Endothelial cell (in vitro differentiated cells): Measurements from ENCODE around the gene MACROD2. TPM values are rescaled to one million over a fixed set of nuclear protein-coding genes. Genes with fewer than 3 reads are reported as not detected.

Experiments used
- DNase-seq: peaks from one replicate; pipeline ENCODE4 v3.0.0; 2021; ENCODE audit warnings: low spot score
- H3K27ac Mint-ChIP-seq: one replicate; pipeline ENCODE4 v1.8.0; 2021; ENCODE audit warnings: mixed read lengths, inconsistent platforms; ENCODE audit not compliant: unreplicated experiment
- H3K27me3 Mint-ChIP-seq: one replicate; pipeline ENCODE4 v1.8.0; 2021; ENCODE audit warnings: mild to moderate bottlenecking, moderate library complexity, mixed read lengths, inconsistent platforms; ENCODE audit not compliant: unreplicated experiment
- H3K36me3 Mint-ChIP-seq: one replicate; pipeline ENCODE4 v1.8.0; 2021; ENCODE audit warnings: mild to moderate bottlenecking, low read depth, mixed read lengths, inconsistent platforms; ENCODE audit not compliant: unreplicated experiment
- H3K4me1 Mint-ChIP-seq: one replicate; pipeline ENCODE4 v1.8.0; 2021; ENCODE audit warnings: mild to moderate bottlenecking, mixed read lengths, inconsistent platforms; ENCODE audit not compliant: unreplicated experiment
- H3K4me3 Mint-ChIP-seq: one replicate; pipeline ENCODE4 v1.8.0; 2021; ENCODE audit warnings: mild to moderate bottlenecking, mixed read lengths, inconsistent platforms; ENCODE audit not compliant: unreplicated experiment
- H3K9me3 Mint-ChIP-seq: one replicate; pipeline ENCODE4 v1.8.0; 2021; ENCODE audit warnings: mixed read lengths, inconsistent platforms; ENCODE audit not compliant: unreplicated experiment
- total RNA-seq: library from RNA; stranded (reverse); fragmentation: NEBNext Ultra II Directional; extraction: Animal tissue kit (Norgen Biotek cat#: 25700); gene quantifications from one replicate; pipeline ENCODE4 v1.2.1, GENCODE V29; 2021; ENCODE audit not compliant: unreplicated experiment
- TF ChIP-seq, protein P1 (sequence below): fragments of 200-600 bp; sonication (generic); IDR thresholded peaks from one replicate; pipeline ENCODE4 v1.5.0; 2021; ENCODE audit warnings: antibody characterized with exemption; ENCODE audit not compliant: unreplicated experiment

MACROD2 gene
- total RNA-seq, 1 donor from 2014 or later: 6.4 TPM

DNA sequence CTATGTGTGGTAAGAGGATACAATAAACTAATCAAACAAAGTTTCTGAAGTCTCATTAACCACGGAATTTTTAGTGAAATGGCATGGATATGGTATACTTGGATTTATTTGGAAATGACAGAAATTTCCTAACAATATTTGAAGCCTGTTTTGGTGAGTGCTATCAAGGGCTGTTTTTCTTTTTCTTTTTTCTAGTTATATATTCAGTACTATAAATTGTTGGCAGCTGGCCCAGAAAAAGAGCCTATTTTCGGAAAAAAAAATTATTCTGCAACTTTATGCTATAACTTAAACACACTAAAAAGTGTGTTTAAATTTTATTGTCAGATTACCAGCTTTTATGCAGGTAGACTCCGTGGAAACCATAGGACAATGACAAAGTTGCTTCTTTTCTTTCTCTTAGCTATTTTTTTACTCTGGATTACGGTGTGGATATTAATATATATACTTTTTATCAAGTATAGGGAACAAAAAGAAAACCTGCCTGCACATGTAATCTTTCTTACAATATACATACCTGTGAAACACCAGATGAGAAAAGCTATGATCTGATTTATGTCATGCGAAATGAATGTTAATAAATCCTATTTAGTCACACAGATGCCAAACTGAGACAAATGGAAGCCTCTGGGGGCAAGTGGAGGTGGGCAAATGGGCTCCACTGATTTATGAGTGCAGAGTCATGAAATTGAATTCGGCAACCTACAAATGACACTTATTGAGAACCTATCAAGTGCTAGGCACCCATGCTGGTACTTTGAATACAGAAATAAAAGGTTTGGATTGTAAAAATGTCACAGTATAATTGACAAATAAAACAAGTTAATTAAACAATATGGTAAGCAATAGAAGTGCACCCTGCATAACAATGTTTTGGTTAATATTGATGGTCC, 1261.6 kb downstream of the MACROD2 start:
- H3K36me3 Mint-ChIP-seq: no peaks in the 10 kb centered on the region
- peaks cover 3% of the 10 kb centered on the region for H3K4me1 Mint-ChIP-seq
- H3K27ac Mint-ChIP-seq: no peak overlapping the region
- H3K9me3 Mint-ChIP-seq: no peaks in the 10 kb centered on the region
- H3K27me3 Mint-ChIP-seq: no peaks in the 10 kb centered on the region
- TF ChIP-seq, protein P1, sequence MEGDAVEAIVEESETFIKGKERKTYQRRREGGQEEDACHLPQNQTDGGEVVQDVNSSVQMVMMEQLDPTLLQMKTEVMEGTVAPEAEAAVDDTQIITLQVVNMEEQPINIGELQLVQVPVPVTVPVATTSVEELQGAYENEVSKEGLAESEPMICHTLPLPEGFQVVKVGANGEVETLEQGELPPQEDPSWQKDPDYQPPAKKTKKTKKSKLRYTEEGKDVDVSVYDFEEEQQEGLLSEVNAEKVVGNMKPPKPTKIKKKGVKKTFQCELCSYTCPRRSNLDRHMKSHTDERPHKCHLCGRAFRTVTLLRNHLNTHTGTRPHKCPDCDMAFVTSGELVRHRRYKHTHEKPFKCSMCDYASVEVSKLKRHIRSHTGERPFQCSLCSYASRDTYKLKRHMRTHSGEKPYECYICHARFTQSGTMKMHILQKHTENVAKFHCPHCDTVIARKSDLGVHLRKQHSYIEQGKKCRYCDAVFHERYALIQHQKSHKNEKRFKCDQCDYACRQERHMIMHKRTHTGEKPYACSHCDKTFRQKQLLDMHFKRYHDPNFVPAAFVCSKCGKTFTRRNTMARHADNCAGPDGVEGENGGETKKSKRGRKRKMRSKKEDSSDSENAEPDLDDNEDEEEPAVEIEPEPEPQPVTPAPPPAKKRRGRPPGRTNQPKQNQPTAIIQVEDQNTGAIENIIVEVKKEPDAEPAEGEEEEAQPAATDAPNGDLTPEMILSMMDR: no peak
- no peak for DNase-seq
- no peak overlapping the region for H3K4me3 Mint-ChIP-seq

DNA sequence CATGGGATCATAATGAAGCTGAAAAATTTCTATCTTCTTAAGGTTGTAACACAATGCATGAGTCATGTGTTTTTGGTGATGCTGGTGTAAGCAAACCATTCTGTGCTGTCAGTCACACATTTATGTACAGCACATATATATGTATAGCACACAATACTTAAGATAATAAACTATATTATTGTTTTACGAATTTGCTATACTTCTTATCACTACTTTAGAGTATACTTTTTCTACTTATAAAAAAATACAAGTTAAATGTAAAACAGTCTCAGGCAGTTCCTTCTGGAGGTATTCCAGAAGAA, 1262.2 kb downstream of the MACROD2 start:
- no peaks in the 10 kb centered on the region for H3K9me3 Mint-ChIP-seq
- TF ChIP-seq, protein P1: no peak
- no peak overlapping the region for H3K4me3 Mint-ChIP-seq
- no peaks in the 10 kb centered on the region for H3K36me3 Mint-ChIP-seq
- no peak overlapping the region for H3K27ac Mint-ChIP-seq
- H3K4me1 Mint-ChIP-seq: peaks cover 3% of the 10 kb centered on the region
- DNase-seq: no peak
- no peaks in the 10 kb centered on the region for H3K27me3 Mint-ChIP-seq

DNA sequence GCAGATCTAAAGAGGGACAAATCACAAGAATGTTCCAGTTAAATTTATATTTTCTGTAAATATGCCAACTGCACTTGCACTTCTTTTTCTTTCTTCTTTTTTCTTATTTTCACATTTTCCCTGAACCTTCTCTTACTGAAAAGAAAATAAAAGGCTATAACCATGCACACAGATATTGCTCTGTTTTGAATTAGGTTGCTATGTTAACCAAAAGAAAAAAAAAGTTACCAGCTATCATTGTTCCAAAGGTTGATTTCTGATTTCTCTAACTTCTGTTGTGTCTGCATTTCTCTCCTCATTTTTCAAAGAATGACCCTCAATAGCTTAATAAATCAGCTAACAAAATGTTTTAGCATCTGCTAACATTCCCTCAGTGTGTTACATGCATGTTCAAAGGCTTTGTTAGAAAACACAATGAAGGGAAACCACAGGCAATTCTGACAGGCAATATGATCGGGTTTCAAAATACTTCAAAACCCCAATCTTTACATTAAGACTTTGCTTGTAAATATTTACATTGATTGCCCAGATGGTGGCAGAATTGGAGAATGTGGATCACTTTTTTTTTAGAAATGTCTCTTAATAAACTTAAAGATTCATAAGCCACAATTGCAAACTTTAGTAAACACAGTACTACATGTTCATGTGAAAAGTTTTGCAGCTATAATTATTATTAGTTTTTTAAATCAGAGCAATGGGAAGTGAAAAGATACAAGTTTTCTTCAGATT, 1270.4 kb downstream of the MACROD2 start:
- TF ChIP-seq, protein P1: no peak
- Mint-ChIP-seq H3K27me3 (peaks cover 3% of the 10 kb centered on the region), H3K4me1 (peaks cover 7% of the 10 kb centered on the region), H3K9me3 (no peaks in the 10 kb centered on the region), H3K36me3 (no peaks in the 10 kb centered on the region), H3K27ac (no peak overlapping the region), H3K4me3 (no peak overlapping the region)
- no peak for DNase-seq

DNA sequence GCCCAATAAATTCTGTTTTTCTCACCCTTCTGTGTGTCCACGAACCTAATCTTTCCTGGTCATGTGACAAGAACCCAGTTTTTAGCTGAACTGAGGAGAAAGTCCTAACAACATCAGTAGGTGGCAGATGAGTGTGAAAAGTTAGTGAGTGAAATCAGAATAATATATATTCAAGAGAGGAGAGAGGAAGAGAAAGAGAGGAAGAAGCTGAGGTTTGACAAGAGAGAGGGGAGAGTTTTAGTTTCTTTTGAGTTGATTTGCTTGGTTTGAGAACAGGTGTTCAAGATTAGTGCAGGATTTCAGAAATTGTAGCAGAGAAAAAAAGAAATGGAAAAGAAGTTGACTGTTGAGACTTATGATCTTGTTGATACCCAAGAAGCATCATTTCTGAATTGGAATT, 1272.6 kb downstream of the MACROD2 start:
- DNase-seq: no peak
- Mint-ChIP-seq H3K9me3 (no peaks in the 10 kb centered on the region), H3K27ac (no peak overlapping the region), H3K36me3 (no peaks in the 10 kb centered on the region), H3K4me1 (peaks cover 7% of the 10 kb centered on the region), H3K4me3 (no peak overlapping the region), H3K27me3 (peaks cover 3% of the 10 kb centered on the region)
- TF ChIP-seq, protein P1: no peak

DNA sequence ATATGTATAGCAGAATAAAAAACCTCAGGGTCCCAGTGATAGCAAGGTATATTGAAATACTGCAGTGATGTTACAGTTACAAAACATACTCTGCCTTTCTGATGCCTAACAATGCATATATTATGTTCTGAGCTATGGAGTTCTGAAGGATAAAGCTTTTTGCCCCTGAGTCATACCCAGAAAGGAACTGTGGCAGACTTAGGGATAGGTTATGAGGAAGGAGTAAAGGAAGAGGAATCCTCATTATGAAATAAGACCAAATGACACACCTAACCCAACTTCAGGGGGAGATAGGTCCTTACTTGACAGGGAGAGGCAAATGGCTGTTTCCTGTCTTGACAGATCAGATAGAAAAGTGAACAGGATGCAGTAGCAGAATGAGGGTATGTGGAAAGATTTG, 1282.7 kb downstream of the MACROD2 start:
- no peak for DNase-seq
- no peaks in the 10 kb centered on the region for H3K27me3 Mint-ChIP-seq
- TF ChIP-seq, protein P1: no peak
- H3K36me3 Mint-ChIP-seq: no peaks in the 10 kb centered on the region
- H3K9me3 Mint-ChIP-seq: peaks cover 5% of the 10 kb centered on the region
- no peak overlapping the region for H3K4me3 Mint-ChIP-seq
- peaks cover 2% of the 10 kb centered on the region for H3K4me1 Mint-ChIP-seq
- H3K27ac Mint-ChIP-seq: no peak overlapping the region
